Nephron (organoid): ENCODE measurements around the gene BFAR.

Experiments used
- H3K27ac Mint-ChIP-seq, 3 experiments: 2 replicates each; pipeline ENCODE4 v1.8.0; 2020; ENCODE audit warnings: mixed read lengths in 3 of 3, mild to moderate bottlenecking in 2 of 3, moderate library complexity in 1 of 3
- H3K27me3 Mint-ChIP-seq: 2 replicates; pipeline ENCODE4 v1.8.0; 2021; ENCODE audit warnings: low read depth, mild to moderate bottlenecking, moderate library complexity, mixed read lengths
- H3K36me3 Mint-ChIP-seq: 2 replicates; pipeline ENCODE4 v1.8.0; 2020; ENCODE audit warnings: low read depth, mixed read lengths
- H3K4me1 Mint-ChIP-seq: 2 replicates; pipeline ENCODE4 v1.8.0; 2020; ENCODE audit warnings: mixed read lengths
- H3K4me3 Mint-ChIP-seq, 3 experiments: 2 replicates each; pipeline ENCODE4 v1.8.0; 2020; ENCODE audit warnings: mild to moderate bottlenecking in 3 of 3, mixed read lengths in 3 of 3, moderate library complexity in 2 of 3
- H3K9me3 Mint-ChIP-seq: 2 replicates; pipeline ENCODE4 v1.8.0; 2020; ENCODE audit warnings: mixed read lengths
- CTCF ChIP-seq, 3 experiments: fragments of 200-600 bp; sonication (generic); IDR thresholded peaks; one replicate each; pipeline ENCODE4 v1.5.0; 2021; ENCODE audit warnings: antibody characterized with exemption in 3 of 3; ENCODE audit not compliant: unreplicated experiment in 3 of 3

The BFAR gene

GRCh38 chr16:14641206-14641605 lies 8.5 kb downstream of the BFAR start:
- H3K27me3 Mint-ChIP-seq, result no peaks in the 10 kb centered on the region
- no peak for TF ChIP-seq CTCF (IDR thresholded peaks at IDR 0.05; ENCODE audit: unreplicated experiment in 3 of 3)
- H3K36me3 Mint-ChIP-seq, result peaks cover 23% of the 10 kb centered on the region
- H3K4me1 Mint-ChIP-seq, result peaks cover 10% of the 10 kb centered on the region
- H3K27ac Mint-ChIP-seq, result no peak overlapping the region
- H3K4me3 Mint-ChIP-seq, result no peak overlapping the region
- H3K9me3 Mint-ChIP-seq, result no peaks in the 10 kb centered on the region

DNA sequence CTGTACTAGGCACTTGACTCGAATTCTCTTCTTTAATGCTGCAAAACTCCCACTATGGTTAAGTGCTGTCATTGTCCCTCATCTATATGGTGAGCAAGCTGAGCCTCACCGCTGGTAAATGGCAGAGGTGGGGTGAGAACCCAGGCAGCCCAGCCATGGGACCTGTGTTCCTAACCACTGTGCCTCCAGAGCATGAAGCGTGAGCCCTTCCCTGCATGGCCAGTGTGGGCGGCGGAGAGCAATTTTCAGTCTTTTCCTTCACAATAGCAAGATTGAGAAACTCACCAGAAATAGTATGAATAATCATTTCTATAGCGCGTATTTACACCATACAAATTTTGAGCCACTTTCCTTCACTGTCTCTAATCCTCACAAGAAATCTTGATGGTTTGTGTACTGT lies 9.2 kb downstream of the BFAR start:
- Mint-ChIP-seq H3K9me3 (no peaks in the 10 kb centered on the region), H3K4me3 (no peak overlapping the region), H3K4me1 (peaks cover 3% of the 10 kb centered on the region), H3K27me3 (no peaks in the 10 kb centered on the region), H3K36me3 (peaks cover 28% of the 10 kb centered on the region), H3K27ac (no peak overlapping the region)
- no peak for TF ChIP-seq CTCF (IDR thresholded peaks at IDR 0.05; ENCODE audit: unreplicated experiment in 3 of 3)

DNA sequence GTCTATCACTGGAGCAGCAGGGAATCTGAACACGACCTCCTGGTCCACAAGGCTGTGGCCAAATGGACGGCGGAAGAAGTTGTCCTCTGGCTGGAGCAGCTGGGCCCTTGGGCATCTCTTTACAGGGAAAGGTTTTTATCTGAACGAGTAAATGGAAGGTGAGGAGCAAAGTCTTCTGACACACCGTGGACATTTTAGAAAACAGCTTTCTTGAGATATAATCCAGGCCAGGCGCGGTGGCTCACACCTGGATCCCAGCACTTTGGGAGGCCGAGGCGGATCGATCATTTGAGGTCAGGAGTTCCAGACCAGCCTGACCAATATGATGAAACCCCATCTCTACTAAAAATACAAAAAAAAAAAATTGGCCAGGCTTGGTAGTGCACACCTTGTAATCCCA lies 17.1 kb downstream of the BFAR start:
- H3K27ac Mint-ChIP-seq, result no peak overlapping the region
- no peak for TF ChIP-seq CTCF (IDR thresholded peaks at IDR 0.05; ENCODE audit: unreplicated experiment in 3 of 3)
- H3K4me1 Mint-ChIP-seq, result no peaks in the 10 kb centered on the region
- H3K9me3 Mint-ChIP-seq, result no peaks in the 10 kb centered on the region
- no peaks in the 10 kb centered on the region for H3K27me3 Mint-ChIP-seq
- H3K4me3 Mint-ChIP-seq, result no peak overlapping the region
- H3K36me3 Mint-ChIP-seq, result peaks cover 62% of the 10 kb centered on the region

DNA sequence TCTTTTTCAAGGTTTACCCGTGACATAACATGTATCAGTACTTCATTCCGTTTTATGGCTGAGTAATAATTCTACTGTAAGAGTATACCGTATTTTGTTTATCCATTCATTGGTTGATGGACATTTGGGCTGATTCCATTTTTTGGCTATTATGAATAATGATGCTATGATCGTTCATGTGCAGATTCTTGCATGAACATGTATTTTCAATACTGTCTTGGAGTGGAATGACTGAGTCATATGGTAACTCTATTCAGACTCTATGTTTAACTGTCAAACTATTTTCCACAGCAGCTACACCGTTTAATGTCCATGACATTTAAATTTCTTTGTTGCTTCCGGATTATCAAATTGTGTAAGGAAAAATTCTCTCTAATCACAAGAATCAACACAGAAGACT lies 17.9 kb downstream of the BFAR start:
- no peak for TF ChIP-seq CTCF (IDR thresholded peaks at IDR 0.05; ENCODE audit: unreplicated experiment in 3 of 3)

DNA sequence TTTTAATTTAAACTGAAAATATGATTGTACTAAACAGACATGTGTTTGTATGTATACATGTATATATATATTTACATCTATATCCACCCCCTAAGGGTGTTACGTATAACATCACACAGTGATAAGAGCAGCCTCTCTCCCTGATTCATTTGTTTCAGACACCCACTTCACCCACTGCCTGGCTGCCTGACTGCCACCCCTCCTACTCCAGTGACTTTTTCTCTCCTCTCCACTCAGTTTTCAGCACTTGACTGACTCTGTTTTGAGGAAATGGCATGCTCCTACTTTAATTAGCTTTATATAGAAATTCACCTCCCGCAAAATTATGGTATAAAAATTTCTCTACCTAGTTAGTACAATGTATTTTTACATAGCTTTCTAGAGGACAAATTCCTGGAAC lies 20.0 kb downstream of the BFAR start:
- H3K9me3 Mint-ChIP-seq, result no peaks in the 10 kb centered on the region
- H3K27me3 Mint-ChIP-seq, result no peaks in the 10 kb centered on the region
- no peak for TF ChIP-seq CTCF (IDR thresholded peaks at IDR 0.05; ENCODE audit: unreplicated experiment in 3 of 3)
- H3K36me3 Mint-ChIP-seq, result peaks cover 62% of the 10 kb centered on the region
- no peak overlapping the region for H3K27ac Mint-ChIP-seq
- H3K4me1 Mint-ChIP-seq, result no peaks in the 10 kb centered on the region
- no peak overlapping the region for H3K4me3 Mint-ChIP-seq

More for the DNA sequence above, 17.9 kb downstream of the BFAR start:
- Mint-ChIP-seq H3K27ac (no peak overlapping the region), H3K4me1 (no peaks in the 10 kb centered on the region), H3K4me3 (no peak overlapping the region), H3K27me3 (no peaks in the 10 kb centered on the region), H3K9me3 (no peaks in the 10 kb centered on the region), H3K36me3 (peaks cover 59% of the 10 kb centered on the region)

DNA sequence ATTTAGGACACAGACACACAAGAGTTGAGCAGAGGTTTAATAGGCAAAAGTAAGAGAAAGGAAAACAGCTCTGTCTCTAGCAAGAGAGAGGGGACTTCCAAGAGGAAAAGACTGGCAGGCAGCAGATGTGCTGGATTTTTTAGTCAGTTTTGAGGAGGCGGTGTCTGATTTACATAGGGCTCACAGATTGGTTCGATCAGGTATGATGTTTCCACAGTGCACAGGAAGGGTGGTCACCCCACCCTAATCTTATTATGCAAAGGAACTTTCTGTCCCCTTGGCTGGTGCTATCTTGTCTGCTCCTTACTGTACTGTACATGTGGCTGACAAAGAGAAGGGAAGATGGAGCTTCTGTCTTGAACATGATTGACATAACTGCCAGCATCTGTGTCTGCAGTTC lies 25.3 kb downstream of the BFAR start:
- Mint-ChIP-seq H3K27me3 (no peaks in the 10 kb centered on the region), H3K27ac (no peak overlapping the region), H3K9me3 (no peaks in the 10 kb centered on the region), H3K4me1 (no peaks in the 10 kb centered on the region), H3K4me3 (no peak overlapping the region), H3K36me3 (peaks cover 58% of the 10 kb centered on the region)
- no peak for TF ChIP-seq CTCF (IDR thresholded peaks at IDR 0.05; ENCODE audit: unreplicated experiment in 3 of 3)
